ENCODE results near the gene L3MBTL2.

- no peak for TF ChIP-seq YY1 (IDR thresholded peaks at IDR 0.05; ENCODE audit: insufficient read depth, insufficient read length)
- TF ChIP-seq SUZ12 (IDR thresholded peaks at IDR 0.05; ENCODE audit: extremely low read depth, insufficient read depth, insufficient read length) = no peak
These were observed 32.8 kb downstream of the L3MBTL2 start for GRCh38 chr22:41237707-41238569.

All from NT2/D1 (cell line).